T47D (cell line): Measurements from ENCODE around the gene PNMA6F.
"Not testable (repeated sequence)": the region's sequence is repeated elsewhere in the genome, so short reads cannot be mapped to it uniquely, and the experiment has no call there.

Source experiments
- DNase-seq, 2 experiments: peaks; one replicate each; pipeline versions ENCODE4 v3.0.0 to v3.0.0-alpha.2; 2011 to 2012; ENCODE audit warnings: low read depth in 1 of 2, low spot score in 1 of 2
- JUND ChIP-seq: IDR thresholded peaks from 2 replicates; pipeline ENCODE4 v1.6.1; 2012; ENCODE audit warnings: low read depth
- in situ Hi-C: cut with HindIII; loops from 2 replicates; pipeline ENCODE4 v1.10.0; 2016; ENCODE audit warnings: low sequenced_read_pairs, low pct_unique_long_range_greater_than_20kb

Gene PNMA6F

GRCh38 chrX:153327561-153327960, 6.0 kb upstream of the PNMA6F start:
- in situ Hi-C loops, result no loop called here
- DNase-seq, result no peak
- no peak for TF ChIP-seq JUND

GRCh38 chrX:153320555-153321184, 897 bp downstream of the PNMA6F start:
- in situ Hi-C loops, result no loop called here
- TF ChIP-seq JUND, result no peak
- DNase-seq, result no peak

- DNase-seq, in situ Hi-C loops: not testable (repeated sequence)
These were observed 1.5 kb downstream of the PNMA6F start for GRCh38 chrX:153320047-153320443.

GRCh38 chrX:153319295-153320046, 2.1 kb downstream of the PNMA6F start:
- DNase-seq, result no peak
- TF ChIP-seq JUND, result no peak
- in situ Hi-C loops, result no loop called here

- DNase-seq, result no peak
- no peak for TF ChIP-seq JUND
- in situ Hi-C loops, result no loop called here
These were observed 2.8 kb downstream of the PNMA6F start for GRCh38 chrX:153318811-153319210.

GRCh38 chrX:153317996-153318722, 3.4 kb downstream of the PNMA6F start:
- in situ Hi-C loops, result no loop called here
- no peak for DNase-seq
- no peak for TF ChIP-seq JUND

- TF ChIP-seq JUND, result no peak
- in situ Hi-C loops, result no loop called here
- no peak for DNase-seq
These were observed 4.3 kb downstream of the PNMA6F start for GRCh38 chrX:153317306-153317705.

- TF ChIP-seq JUND, result no peak
- in situ Hi-C loops, result no loop called here
- DNase-seq, result no peak
These were observed 8.7 kb downstream of the PNMA6F start for GRCh38 chrX:153312842-153313241.

- in situ Hi-C loops, result no loop called here
- no peak for DNase-seq
- no peak for TF ChIP-seq JUND
These were observed 9.5 kb downstream of the PNMA6F start for GRCh38 chrX:153312041-153312440.

GRCh38 chrX:153310901-153311300, 10.7 kb downstream of the PNMA6F start:
- TF ChIP-seq JUND, result no peak
- no peak for DNase-seq
- in situ Hi-C loops, result no loop called here

- in situ Hi-C loops, result no loop called here
- no peak for DNase-seq
- no peak for TF ChIP-seq JUND
These were observed 14.0 kb downstream of the PNMA6F start for GRCh38 chrX:153307276-153308178.

- no peak for DNase-seq
- in situ Hi-C loops, result no loop called here
- TF ChIP-seq JUND, result no peak
These were observed 14.9 kb downstream of the PNMA6F start for GRCh38 chrX:153306527-153307115.
